Measurements from ENCODE around the gene SYNE2. TPM values are rescaled to one million over a fixed set of nuclear protein-coding genes. Genes with fewer than 3 reads are reported as not detected.
"Not testable (repeated sequence)": the region's sequence is repeated elsewhere in the genome, so short reads cannot be mapped to it uniquely, and the experiment has no call there.

The SYNE2 gene
- 48.9 TPM for polyA plus RNA-seq (2013, experiment 1 of 4)
- 48.6 TPM for polyA plus RNA-seq (2013, experiment 2 of 4)
- 30.5 TPM for polyA plus RNA-seq (2013, experiment 3 of 4)
- polyA plus RNA-seq (2013, experiment 4 of 4), result 44.4 TPM

GRCh38 chr14:63852817-63853731, at the start of gene SYNE2:
TSS of gene SYNE2 (plus strand) at chr14:63853004. CDS start at chr14:63909149, 56,145 bp downstream.
- Histone ChIP-seq H3K4me1 (ENCODE audit: control insufficient read depth, insufficient read depth, low read length) (peaks cover 5% of the 10 kb centered on the region), H3K36me3 (ENCODE audit: control insufficient read depth, insufficient read depth, low read length) (no peaks in the 10 kb centered on the region), H3K9me3 (ENCODE audit: control insufficient read depth, low read length) (no peaks in the 10 kb centered on the region), H3K27ac (ENCODE audit: insufficient read depth, low read depth, low read length, poor library complexity, severe bottlenecking) (peak within 1 kb of the TSS; percentile 79), H3K4me3 (ENCODE audit: insufficient read depth, low read depth, low read length) (peak within 1 kb of the TSS; percentile 66), H3K27me3 (ENCODE audit: control insufficient read depth, insufficient read depth, low read length, poor library complexity, severe bottlenecking) (peaks cover 6% of the 10 kb centered on the region)
- WGBS, 2 experiments, result 0% methylated on average over 124 of the region's 124 CpGs

GRCh38 chr14:63803221-63803791, 49.5 kb upstream of the SYNE2 start:
- H3K4me3 ChIP-seq (ENCODE audit: insufficient read depth, low read depth, low read length); H3K9me3 ChIP-seq (ENCODE audit: control insufficient read depth, low read length); H3K27ac ChIP-seq (ENCODE audit: insufficient read depth, low read depth, low read length, poor library complexity, severe bottlenecking); H3K27me3 ChIP-seq (ENCODE audit: control insufficient read depth, insufficient read depth, low read length, poor library complexity, severe bottlenecking); H3K36me3 ChIP-seq (ENCODE audit: control insufficient read depth, insufficient read depth, low read length); H3K4me1 ChIP-seq (ENCODE audit: control insufficient read depth, insufficient read depth, low read length): not testable (repeated sequence)
- 94 to 95% methylated on average over 35 of the region's 35 CpGs for WGBS, 2 experiments

GRCh38 chr14:63806064-63806463, 46.7 kb upstream of the SYNE2 start:
- H3K4me3 ChIP-seq (ENCODE audit: insufficient read depth, low read depth, low read length); H3K9me3 ChIP-seq (ENCODE audit: control insufficient read depth, low read length); H3K27ac ChIP-seq (ENCODE audit: insufficient read depth, low read depth, low read length, poor library complexity, severe bottlenecking); H3K4me1 ChIP-seq (ENCODE audit: control insufficient read depth, insufficient read depth, low read length); H3K36me3 ChIP-seq (ENCODE audit: control insufficient read depth, insufficient read depth, low read length); H3K27me3 ChIP-seq (ENCODE audit: control insufficient read depth, insufficient read depth, low read length, poor library complexity, severe bottlenecking): not testable (repeated sequence)
- 93 to 97% methylated on average over 2 of the region's 2 CpGs for WGBS, 2 experiments

GRCh38 chr14:63811692-63812091, 41.1 kb upstream of the SYNE2 start:
- H3K36me3 ChIP-seq (ENCODE audit: control insufficient read depth, insufficient read depth, low read length); H3K4me1 ChIP-seq (ENCODE audit: control insufficient read depth, insufficient read depth, low read length): not testable (repeated sequence)

GRCh38 chr14:63833728-63834127, 19.1 kb upstream of the SYNE2 start:
- H3K36me3 ChIP-seq (ENCODE audit: control insufficient read depth, insufficient read depth, low read length), result no peaks in the 10 kb centered on the region
- WGBS, 2 experiments, result no CpG with 5 or more reads among the region's 1 CpG
- no peak overlapping the region for H3K4me3 ChIP-seq (ENCODE audit: insufficient read depth, low read depth, low read length)
- H3K27ac ChIP-seq (ENCODE audit: insufficient read depth, low read depth, low read length, poor library complexity, severe bottlenecking), result no peak overlapping the region
- H3K4me1 ChIP-seq (ENCODE audit: control insufficient read depth, insufficient read depth, low read length), result no peaks in the 10 kb centered on the region
- no peaks in the 10 kb centered on the region for H3K27me3 ChIP-seq (ENCODE audit: control insufficient read depth, insufficient read depth, low read length, poor library complexity, severe bottlenecking)
- no peaks in the 10 kb centered on the region for H3K9me3 ChIP-seq (ENCODE audit: control insufficient read depth, low read length)

More at GRCh38 chr14:63811692-63812091, 41.1 kb upstream of the SYNE2 start:
- not testable (repeated sequence) for H3K4me3 ChIP-seq (ENCODE audit: insufficient read depth, low read depth, low read length); H3K9me3 ChIP-seq (ENCODE audit: control insufficient read depth, low read length); H3K27ac ChIP-seq (ENCODE audit: insufficient read depth, low read depth, low read length, poor library complexity, severe bottlenecking); H3K27me3 ChIP-seq (ENCODE audit: control insufficient read depth, insufficient read depth, low read length, poor library complexity, severe bottlenecking)
- 89 to 92% methylated on average over 3 of the region's 3 CpGs for WGBS, 2 experiments

GRCh38 chr14:63840981-63841380, 11.8 kb upstream of the SYNE2 start:
- 52 to 67% methylated on average over 1 of the region's 1 CpG for WGBS, 2 experiments
- Histone ChIP-seq H3K27me3 (ENCODE audit: control insufficient read depth, insufficient read depth, low read length, poor library complexity, severe bottlenecking) (no peaks in the 10 kb centered on the region), H3K36me3 (ENCODE audit: control insufficient read depth, insufficient read depth, low read length) (no peaks in the 10 kb centered on the region), H3K27ac (ENCODE audit: insufficient read depth, low read depth, low read length, poor library complexity, severe bottlenecking) (no peak overlapping the region), H3K4me1 (ENCODE audit: control insufficient read depth, insufficient read depth, low read length) (no peaks in the 10 kb centered on the region), H3K4me3 (ENCODE audit: insufficient read depth, low read depth, low read length) (no peak overlapping the region), H3K9me3 (ENCODE audit: control insufficient read depth, low read length) (no peaks in the 10 kb centered on the region)

- H3K27ac ChIP-seq (ENCODE audit: insufficient read depth, low read depth, low read length, poor library complexity, severe bottlenecking), result no peak overlapping the region
- no peaks in the 10 kb centered on the region for H3K9me3 ChIP-seq (ENCODE audit: control insufficient read depth, low read length)
- H3K36me3 ChIP-seq (ENCODE audit: control insufficient read depth, insufficient read depth, low read length), result no peaks in the 10 kb centered on the region
- no peaks in the 10 kb centered on the region for H3K4me1 ChIP-seq (ENCODE audit: control insufficient read depth, insufficient read depth, low read length)
- WGBS, 2 experiments, result 88 to 93% methylated on average over 2 to 3 of the region's 3 CpGs
- H3K27me3 ChIP-seq (ENCODE audit: control insufficient read depth, insufficient read depth, low read length, poor library complexity, severe bottlenecking), result no peaks in the 10 kb centered on the region
- H3K4me3 ChIP-seq (ENCODE audit: insufficient read depth, low read depth, low read length), result no peak overlapping the region
Observed at GRCh38 chr14:63843796-63844195, 9.0 kb upstream of the SYNE2 start.

GRCh38 chr14:63848890-63849289, 3.9 kb upstream of the SYNE2 start:
- no peaks in the 10 kb centered on the region for H3K36me3 ChIP-seq (ENCODE audit: control insufficient read depth, insufficient read depth, low read length)
- no peak overlapping the region for H3K4me3 ChIP-seq (ENCODE audit: insufficient read depth, low read depth, low read length)
- no peak overlapping the region for H3K27ac ChIP-seq (ENCODE audit: insufficient read depth, low read depth, low read length, poor library complexity, severe bottlenecking)
- H3K27me3 ChIP-seq (ENCODE audit: control insufficient read depth, insufficient read depth, low read length, poor library complexity, severe bottlenecking), result peaks cover 6% of the 10 kb centered on the region
- H3K4me1 ChIP-seq (ENCODE audit: control insufficient read depth, insufficient read depth, low read length), result no peaks in the 10 kb centered on the region
- H3K9me3 ChIP-seq (ENCODE audit: control insufficient read depth, low read length), result no peaks in the 10 kb centered on the region

GRCh38 chr14:63852271-63852816, 460 bp upstream of the SYNE2 start:
- Histone ChIP-seq H3K36me3 (ENCODE audit: control insufficient read depth, insufficient read depth, low read length) (no peaks in the 10 kb centered on the region), H3K27ac (ENCODE audit: insufficient read depth, low read depth, low read length, poor library complexity, severe bottlenecking) (peak overlapping the region; percentile 61), H3K4me1 (ENCODE audit: control insufficient read depth, insufficient read depth, low read length) (peaks cover 5% of the 10 kb centered on the region), H3K4me3 (ENCODE audit: insufficient read depth, low read depth, low read length) (peak overlapping the region; percentile 66), H3K27me3 (ENCODE audit: control insufficient read depth, insufficient read depth, low read length, poor library complexity, severe bottlenecking) (peaks cover 6% of the 10 kb centered on the region), H3K9me3 (ENCODE audit: control insufficient read depth, low read length) (no peaks in the 10 kb centered on the region)
- 14% methylated on average over 18 of the region's 18 CpGs for WGBS, 2 experiments

- Histone ChIP-seq H3K4me3 (ENCODE audit: insufficient read depth, low read depth, low read length) (peak overlapping the region; percentile 66), H3K27me3 (ENCODE audit: control insufficient read depth, insufficient read depth, low read length, poor library complexity, severe bottlenecking) (peaks cover 6% of the 10 kb centered on the region), H3K4me1 (ENCODE audit: control insufficient read depth, insufficient read depth, low read length) (peaks cover 5% of the 10 kb centered on the region), H3K36me3 (ENCODE audit: control insufficient read depth, insufficient read depth, low read length) (no peaks in the 10 kb centered on the region), H3K27ac (ENCODE audit: insufficient read depth, low read depth, low read length, poor library complexity, severe bottlenecking) (peak overlapping the region; percentile 79), H3K9me3 (ENCODE audit: control insufficient read depth, low read length) (no peaks in the 10 kb centered on the region)
- 2 to 4% methylated on average over 18 of the region's 18 CpGs for WGBS, 2 experiments
Observed at GRCh38 chr14:63853831-63854293, 1.1 kb downstream of the SYNE2 start.

Measured in ectodermal cell (in vitro differentiated cells).